Renal cortical epithelial cell (primary cell): ENCODE data around the gene SPAG9. TPM values are rescaled to one million over a fixed set of nuclear protein-coding genes. Genes with fewer than 3 reads are reported as not detected.

Source experiments
- DNase-seq: peaks from one replicate; pipeline ENCODE4 v3.0.0-alpha.2; 2011; ENCODE audit warnings: low read depth
- total RNA-seq: library from RNA; depleted of rRNA; stranded (reverse); fragments of >200 nt; gene quantifications from 2 replicates; pipeline ENCODE4 v1.2.3, GENCODE V29; 2014

The SPAG9 gene
- total RNA-seq, 1 donor from 2014 or later, result 134 TPM

DNA sequence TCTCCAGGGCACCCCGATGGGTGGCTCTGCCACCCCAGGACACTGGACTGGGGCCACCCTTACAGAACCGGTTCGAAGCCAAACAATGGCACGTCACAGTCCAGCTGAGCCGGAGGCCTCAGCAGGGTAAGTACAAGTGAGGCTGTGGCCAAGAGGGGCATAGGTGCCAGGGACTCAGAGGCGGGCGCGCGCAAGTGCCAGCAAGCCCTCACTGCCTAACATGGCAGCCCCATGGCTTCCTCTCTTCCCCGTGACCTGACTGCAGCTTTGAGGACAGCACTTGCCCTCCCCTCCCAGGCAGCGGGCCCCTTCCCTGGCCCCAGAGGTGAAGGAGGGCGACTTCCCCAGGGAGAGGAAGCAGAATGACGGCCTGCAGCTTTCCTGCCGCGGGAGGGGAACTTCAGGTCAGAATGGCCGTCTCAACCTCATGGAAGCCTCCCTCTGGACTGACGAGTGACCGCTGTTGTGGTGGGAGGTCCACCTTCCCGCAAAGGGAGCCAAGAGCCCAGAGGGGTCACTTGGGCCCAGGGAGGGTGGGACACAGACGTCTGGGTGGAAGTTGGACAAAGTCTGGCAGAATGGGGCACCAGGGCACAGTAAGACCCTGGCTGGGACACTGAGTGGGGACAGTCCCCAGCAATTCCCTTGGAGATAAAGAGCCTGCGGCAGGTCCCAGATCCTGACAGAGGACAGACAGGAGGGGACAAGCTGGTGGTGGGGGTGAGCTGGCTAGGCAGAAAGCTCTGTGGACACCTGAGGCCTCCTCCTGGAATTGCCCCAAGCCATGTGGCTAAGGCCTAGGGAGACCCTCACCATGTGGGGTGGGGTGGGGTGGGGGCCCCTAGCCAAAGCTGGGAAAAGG, 202.4 kb downstream of the SPAG9 start:
- DNase-seq, result no peak

DNA sequence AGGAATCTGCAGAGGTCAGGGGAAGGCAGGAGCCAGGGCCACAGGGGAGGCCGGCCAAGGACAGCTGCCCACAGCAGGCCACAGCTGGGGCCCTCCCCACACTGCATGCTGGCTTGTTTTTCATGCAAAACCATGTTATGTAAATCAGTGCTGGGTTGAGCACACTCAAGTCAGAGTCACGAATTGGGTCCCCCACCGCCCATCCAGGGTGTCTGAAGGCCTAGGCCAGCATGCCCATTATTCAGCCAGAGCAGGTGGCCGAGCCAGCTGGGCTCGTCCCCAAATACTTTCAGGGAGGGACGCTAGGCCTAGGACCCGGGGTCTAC, 203.3 kb downstream of the SPAG9 start:
- no peak for DNase-seq

DNA sequence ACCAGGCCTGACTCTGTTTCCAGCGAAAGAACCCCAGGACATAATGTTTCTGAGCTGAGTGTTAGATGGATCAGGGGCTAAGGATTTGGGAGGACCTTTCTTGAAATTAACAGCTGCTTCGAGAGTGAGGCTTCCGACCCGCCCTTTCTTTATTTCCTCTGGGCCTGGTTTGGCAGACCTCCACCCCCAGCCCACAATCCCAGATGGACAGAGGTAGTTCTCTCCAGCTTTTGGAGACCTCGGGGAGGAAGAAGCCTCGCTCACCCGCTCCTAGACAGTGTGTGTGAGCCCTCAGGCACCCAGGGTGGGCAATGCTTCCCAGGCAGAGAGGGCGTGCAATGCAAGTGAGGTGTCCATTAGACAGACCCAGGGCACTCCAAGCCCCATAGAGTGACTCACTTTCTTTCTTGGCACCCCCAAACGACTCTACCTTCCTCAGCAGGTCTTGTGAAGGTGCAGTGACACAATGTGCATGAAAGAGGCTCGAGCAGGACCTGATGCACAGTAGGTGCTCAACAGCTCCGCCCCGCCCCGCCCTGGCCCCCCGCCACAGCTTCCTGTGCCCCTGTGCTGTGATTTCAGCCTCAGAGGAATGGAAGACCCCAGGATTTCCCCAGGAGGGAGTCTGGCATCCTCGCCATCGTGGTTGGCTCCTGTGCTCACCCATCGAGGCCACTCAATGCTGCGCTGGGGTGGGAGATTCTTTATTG, 203.8 kb downstream of the SPAG9 start:
- no peak for DNase-seq

DNA sequence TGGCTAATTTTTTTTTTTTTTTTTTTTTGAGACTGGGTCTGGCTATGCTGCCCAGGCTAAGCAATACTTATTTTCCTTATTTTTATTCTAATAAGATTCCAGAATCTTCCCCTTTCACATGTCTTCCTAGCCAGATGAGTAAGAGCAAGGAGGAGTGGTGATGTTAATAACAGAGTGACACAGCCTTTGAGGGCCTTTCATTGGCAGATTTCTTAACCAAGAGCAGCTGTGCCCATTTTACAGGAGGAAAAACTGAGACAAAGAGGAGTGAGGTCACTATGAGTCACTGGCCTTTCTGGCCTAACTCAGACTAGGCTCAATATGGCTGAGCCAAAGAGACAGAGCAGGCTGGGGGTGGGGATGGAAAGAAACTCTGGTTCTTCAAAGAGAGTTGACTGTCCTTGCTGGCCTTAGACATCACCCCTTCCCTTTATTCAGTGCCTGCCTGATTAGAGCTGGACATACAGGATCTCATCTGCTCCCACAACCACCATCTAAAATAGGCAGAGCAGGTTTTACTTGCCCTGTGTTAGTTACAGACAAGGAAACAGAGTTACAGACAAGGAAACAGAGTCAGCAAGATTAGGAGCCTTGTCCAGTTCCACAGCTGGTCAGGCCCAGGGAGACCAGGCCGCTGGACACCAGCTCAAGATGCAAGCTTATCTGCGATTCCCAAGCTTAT, 204.5 kb downstream of the SPAG9 start:
- DNase-seq, result no peak

DNA sequence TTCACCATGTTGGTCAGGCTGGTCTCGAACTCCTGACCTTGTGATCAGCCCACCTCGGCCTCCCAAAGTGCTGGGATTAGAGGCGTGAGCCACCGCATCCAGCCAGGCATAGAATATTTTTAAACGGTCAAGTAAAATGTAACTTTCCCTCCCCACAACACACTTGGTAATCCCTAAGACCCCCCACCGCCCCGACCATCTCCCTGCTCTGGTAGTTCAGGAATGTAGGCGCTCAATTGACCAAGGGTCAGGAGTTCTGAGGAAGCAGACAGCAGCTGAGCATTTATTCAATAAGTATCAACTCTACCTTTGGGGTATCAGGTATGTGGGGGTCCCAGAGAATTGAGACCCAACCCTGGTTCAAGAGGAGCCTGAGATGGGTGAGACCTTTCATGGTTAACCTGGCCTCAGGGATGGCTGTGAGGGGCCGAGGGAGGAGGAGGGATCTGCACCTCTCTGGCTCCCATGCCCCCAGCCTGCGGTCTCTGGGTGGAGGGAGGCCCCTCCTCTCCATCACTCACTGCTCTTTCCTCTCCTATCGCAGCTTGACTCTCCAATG, 206.1 kb downstream of the SPAG9 start:
- peak; percentile 49 for DNase-seq

DNA sequence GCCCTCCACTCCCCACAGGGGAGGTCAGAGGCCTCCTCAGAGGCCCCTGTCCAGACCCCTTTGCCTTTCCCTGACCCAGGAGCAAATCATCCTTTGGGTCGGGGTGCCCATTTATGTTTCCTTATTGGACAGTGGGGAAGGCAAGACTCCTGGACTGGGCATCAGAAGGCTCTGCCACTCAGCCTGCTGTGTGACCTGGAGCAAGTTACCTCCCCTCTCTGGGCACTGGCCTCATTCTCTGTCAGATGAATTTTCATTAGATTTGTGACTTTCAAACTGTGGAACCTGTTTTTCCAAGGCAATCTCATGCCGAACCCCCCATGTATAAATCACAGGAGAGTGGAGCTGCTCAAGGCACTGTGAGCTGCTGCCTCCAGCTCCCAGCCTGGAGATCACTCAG, 207.5 kb downstream of the SPAG9 start:
- no peak for DNase-seq

Other genes starting within 250 kb of the SPAG9 start
- gene NME1, start 32.7 kb upstream of the SPAG9 start, total RNA-seq, result 64.5 and 149 TPM in 2 replicates
- gene NME2, start 45.5 kb upstream of the SPAG9 start, total RNA-seq, result 542 and 1,134 TPM in 2 replicates
- 8.2 and 25.5 TPM in 2 replicates for gene MBTD1, start 139.2 kb upstream of the SPAG9 start, total RNA-seq
- gene UTP18, start 139.7 kb upstream of the SPAG9 start, total RNA-seq, result 37.2 and 46.9 TPM in 2 replicates